Measurements from ENCODE around the gene AMPD3.

GRCh38 chr11:10462746-10463300, 7.8 kb downstream of the AMPD3 start:
- TF ChIP-seq POLR2A (IDR thresholded peaks at IDR 0.05) (no peak), POLR2AphosphoS5 (IDR thresholded peaks at IDR 0.05) (no peak)
- TF ChIP-seq, protein P1, sequence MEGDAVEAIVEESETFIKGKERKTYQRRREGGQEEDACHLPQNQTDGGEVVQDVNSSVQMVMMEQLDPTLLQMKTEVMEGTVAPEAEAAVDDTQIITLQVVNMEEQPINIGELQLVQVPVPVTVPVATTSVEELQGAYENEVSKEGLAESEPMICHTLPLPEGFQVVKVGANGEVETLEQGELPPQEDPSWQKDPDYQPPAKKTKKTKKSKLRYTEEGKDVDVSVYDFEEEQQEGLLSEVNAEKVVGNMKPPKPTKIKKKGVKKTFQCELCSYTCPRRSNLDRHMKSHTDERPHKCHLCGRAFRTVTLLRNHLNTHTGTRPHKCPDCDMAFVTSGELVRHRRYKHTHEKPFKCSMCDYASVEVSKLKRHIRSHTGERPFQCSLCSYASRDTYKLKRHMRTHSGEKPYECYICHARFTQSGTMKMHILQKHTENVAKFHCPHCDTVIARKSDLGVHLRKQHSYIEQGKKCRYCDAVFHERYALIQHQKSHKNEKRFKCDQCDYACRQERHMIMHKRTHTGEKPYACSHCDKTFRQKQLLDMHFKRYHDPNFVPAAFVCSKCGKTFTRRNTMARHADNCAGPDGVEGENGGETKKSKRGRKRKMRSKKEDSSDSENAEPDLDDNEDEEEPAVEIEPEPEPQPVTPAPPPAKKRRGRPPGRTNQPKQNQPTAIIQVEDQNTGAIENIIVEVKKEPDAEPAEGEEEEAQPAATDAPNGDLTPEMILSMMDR (IDR thresholded peaks at IDR 0.05 in 8 of 11, conservative IDR thresholded peaks at IDR 0.05 in 3 of 11) = no peak
